Upper lobe of right lung (tissue), 1 donor: ENCODE data around the gene SCMH1. TPM values are rescaled to one million over a fixed set of nuclear protein-coding genes. Genes with fewer than 3 reads are reported as not detected.

Source experiments
- ATAC-seq: fragments of 200-7000 bp; cut with Tn5 transposase; one replicate; pipeline ENCODE4 v1.9.1; 2020; ENCODE audit warnings: mild to moderate bottlenecking, moderate library complexity
- DNase-seq: peaks from one replicate; pipeline ENCODE4 v3.0.0-alpha.2; 2020
- H3K27ac ChIP-seq: fragments of 200-600 bp; one replicate; pipeline ENCODE4 v1.8.0; 2022
- H3K27me3 ChIP-seq: fragments of 200-600 bp; one replicate; pipeline ENCODE4 v1.8.0; 2022; ENCODE audit warnings: mild to moderate bottlenecking
- H3K36me3 ChIP-seq: fragments of 200-600 bp; one replicate; pipeline ENCODE4 v1.8.0; 2022
- H3K4me1 ChIP-seq: fragments of 200-600 bp; one replicate; pipeline ENCODE4 v1.8.0; 2022
- H3K4me3 ChIP-seq: fragments of 200-600 bp; one replicate; pipeline ENCODE4 v1.8.0; 2022; ENCODE audit warnings: mild to moderate bottlenecking
- H3K9me3 ChIP-seq: fragments of 200-600 bp; one replicate; pipeline ENCODE4 v1.8.0; 2022
- CTCF ChIP-seq: fragments of 200-600 bp; IDR thresholded peaks from one replicate; pipeline ENCODE4 v1.8.0; 2022; ENCODE audit warnings: antibody characterized with exemption
- intact Hi-C: fragments of 100-400 bp; cut with DNase I; formaldehyde crosslinking; loops from one replicate; pipeline ENCODE4 v1.11.0; 2022
- total RNA-seq: library from RNA; stranded (reverse); fragmentation: NEBNext Ultra II Directional; extraction: Animal tissue kit (Norgen Biotek cat#: 25700); gene quantifications from one replicate; pipeline ENCODE4 v1.2.1, GENCODE V29; 2021
- donor health status: DM: no; HTN: yes; CAD: no; lungs with severe emphysema.

Gene SCMH1
- total RNA-seq, 1 donor from 2014 or later, result 37.2 TPM

GRCh38 chr1:41003127-41003639 is 238.9 kb downstream of the SCMH1 start:
- intact Hi-C loops, result no loop called here
- Histone ChIP-seq H3K27ac (no peak overlapping the region), H3K4me1 (peaks cover 16% of the 10 kb centered on the region), H3K9me3 (no peaks in the 10 kb centered on the region), H3K4me3 (no peak overlapping the region), H3K27me3 (no peaks in the 10 kb centered on the region), H3K36me3 (peaks cover 74% of the 10 kb centered on the region)
- ATAC-seq, result no peak
- TF ChIP-seq CTCF, result no peak
- no peak for DNase-seq

GRCh38 chr1:40998668-40999067 is 243.4 kb downstream of the SCMH1 start:
- Histone ChIP-seq H3K27ac (no peak overlapping the region), H3K4me3 (no peak overlapping the region), H3K27me3 (no peaks in the 10 kb centered on the region), H3K9me3 (no peaks in the 10 kb centered on the region), H3K4me1 (peaks cover 12% of the 10 kb centered on the region), H3K36me3 (peaks cover 91% of the 10 kb centered on the region)
- intact Hi-C loops, result no loop called here
- ATAC-seq (no peak), DNase-seq (no peak)
- no peak for TF ChIP-seq CTCF

- no peak for TF ChIP-seq CTCF
- DNase-seq, result no peak
- intact Hi-C loops, result no loop called here
- Histone ChIP-seq H3K27me3 (no peaks in the 10 kb centered on the region), H3K4me3 (no peak overlapping the region), H3K4me1 (no peaks in the 10 kb centered on the region), H3K27ac (no peak overlapping the region), H3K9me3 (no peaks in the 10 kb centered on the region), H3K36me3 (peaks cover 93% of the 10 kb centered on the region)
- ATAC-seq, result no peak
These were observed 245.0 kb downstream of the SCMH1 start for GRCh38 chr1:40997096-40997495.

- Histone ChIP-seq H3K27ac (no peak overlapping the region), H3K4me1 (peaks cover 14% of the 10 kb centered on the region), H3K36me3 (peaks cover 66% of the 10 kb centered on the region), H3K4me3 (no peak overlapping the region), H3K27me3 (no peaks in the 10 kb centered on the region), H3K9me3 (no peaks in the 10 kb centered on the region)
- DNase-seq (no peak), ATAC-seq (no peak)
- intact Hi-C loops, result no loop called here
- no peak for TF ChIP-seq CTCF
These were observed 253.0 kb downstream of the SCMH1 start for GRCh38 chr1:40989066-40989465.

GRCh38 chr1:40988280-40988679 is 253.8 kb downstream of the SCMH1 start:
- H3K36me3 ChIP-seq, result peaks cover 60% of the 10 kb centered on the region

More at GRCh38 chr1:40988280-40988679, 253.8 kb downstream of the SCMH1 start:
- TF ChIP-seq CTCF, result no peak
- ATAC-seq, result no peak
- intact Hi-C loops, result no loop called here
- no peak overlapping the region for H3K27ac ChIP-seq
- H3K4me3 ChIP-seq, result no peak overlapping the region
- DNase-seq, result no peak
- H3K27me3 ChIP-seq, result no peaks in the 10 kb centered on the region
- peaks cover 14% of the 10 kb centered on the region for H3K4me1 ChIP-seq
- no peaks in the 10 kb centered on the region for H3K9me3 ChIP-seq
